IPS-18a (cell line): ENCODE results near the gene RPL14.

ENCODE experiments used
- H3K27ac ChIP-seq: one replicate; pipeline ENCODE4 v1.5.1; 2013; ENCODE audit warnings: low read length
- H3K27me3 ChIP-seq: one replicate; pipeline ENCODE4 v1.6.1; 2013; ENCODE audit warnings: mild to moderate bottlenecking, low read length; ENCODE audit not compliant: control insufficient read depth, insufficient read depth
- H3K36me3 ChIP-seq: one replicate; pipeline ENCODE4 v1.6.1; 2013; ENCODE audit warnings: low read depth, low read length; ENCODE audit not compliant: control insufficient read depth
- H3K4me1 ChIP-seq: one replicate; pipeline ENCODE4 v1.6.1; 2013; ENCODE audit warnings: low read depth, low read length; ENCODE audit not compliant: control insufficient read depth
- H3K4me3 ChIP-seq: one replicate; pipeline ENCODE4 v1.5.1; 2013; ENCODE audit warnings: low read length
- H3K9ac ChIP-seq: one replicate; pipeline ENCODE4 v1.6.1; 2013; ENCODE audit warnings: mild to moderate bottlenecking, low read length, moderate library complexity
- H3K9me3 ChIP-seq: one replicate; pipeline ENCODE4 v1.6.1; 2013; ENCODE audit warnings: low read depth, low read length; ENCODE audit not compliant: control insufficient read depth

RPL14 gene

GRCh38 chr3:40463579-40463978, 6.4 kb downstream of the RPL14 start:
- Histone ChIP-seq H3K9ac (no peak overlapping the region), H3K36me3 (peaks cover 59% of the 10 kb centered on the region), H3K4me1 (peaks cover 6% of the 10 kb centered on the region), H3K9me3 (no peaks in the 10 kb centered on the region), H3K4me3 (no peak overlapping the region), H3K27me3 (no peaks in the 10 kb centered on the region), H3K27ac (no peak overlapping the region)

- no peaks in the 10 kb centered on the region for H3K9me3 ChIP-seq
- H3K36me3 ChIP-seq: peaks cover 49% of the 10 kb centered on the region
- H3K4me1 ChIP-seq: no peaks in the 10 kb centered on the region
- H3K27me3 ChIP-seq: no peaks in the 10 kb centered on the region
- H3K4me3 ChIP-seq: no peak overlapping the region
- no peak overlapping the region for H3K9ac ChIP-seq
- no peak overlapping the region for H3K27ac ChIP-seq
These were observed 7.4 kb downstream of the RPL14 start for GRCh38 chr3:40464339-40465110.

GRCh38 chr3:40465111-40465407, 7.9 kb downstream of the RPL14 start:
- Histone ChIP-seq H3K27me3 (no peaks in the 10 kb centered on the region), H3K9me3 (no peaks in the 10 kb centered on the region), H3K27ac (no peak overlapping the region), H3K9ac (no peak overlapping the region), H3K36me3 (peaks cover 45% of the 10 kb centered on the region), H3K4me3 (no peak overlapping the region), H3K4me1 (no peaks in the 10 kb centered on the region)

GRCh38 chr3:40465456-40465855, 8.3 kb downstream of the RPL14 start:
- peaks cover 41% of the 10 kb centered on the region for H3K36me3 ChIP-seq
- H3K4me3 ChIP-seq: no peak overlapping the region

GRCh38 chr3:40468018-40468417, 10.9 kb downstream of the RPL14 start:
- Histone ChIP-seq H3K4me3 (no peak overlapping the region), H3K4me1 (no peaks in the 10 kb centered on the region), H3K27me3 (no peaks in the 10 kb centered on the region), H3K9ac (no peak overlapping the region), H3K36me3 (peaks cover 19% of the 10 kb centered on the region), H3K9me3 (no peaks in the 10 kb centered on the region), H3K27ac (no peak overlapping the region)

More at GRCh38 chr3:40465456-40465855, 8.3 kb downstream of the RPL14 start:
- no peaks in the 10 kb centered on the region for H3K4me1 ChIP-seq
- H3K27ac ChIP-seq: no peak overlapping the region
- H3K9ac ChIP-seq: no peak overlapping the region
- H3K27me3 ChIP-seq: no peaks in the 10 kb centered on the region
- no peaks in the 10 kb centered on the region for H3K9me3 ChIP-seq

GRCh38 chr3:40470701-40471100, 13.6 kb downstream of the RPL14 start:
- no peaks in the 10 kb centered on the region for H3K27me3 ChIP-seq
- H3K36me3 ChIP-seq: no peaks in the 10 kb centered on the region
- no peaks in the 10 kb centered on the region for H3K9me3 ChIP-seq
- H3K9ac ChIP-seq: no peak overlapping the region
- no peak overlapping the region for H3K4me3 ChIP-seq
- H3K27ac ChIP-seq: no peak overlapping the region
- no peaks in the 10 kb centered on the region for H3K4me1 ChIP-seq

- H3K9ac ChIP-seq: peak within 1 kb of the TSS; percentile 60
- H3K4me3 ChIP-seq: peak within 1 kb of the TSS; percentile 69
- H3K27me3 ChIP-seq: no peaks in the 10 kb centered on the region
- H3K36me3 ChIP-seq: no peaks in the 10 kb centered on the region
- no peaks in the 10 kb centered on the region for H3K9me3 ChIP-seq
- no peak within 1 kb of the TSS for H3K27ac ChIP-seq
- peaks cover 8% of the 10 kb centered on the region for H3K4me1 ChIP-seq
These were observed 19.6 kb downstream of the RPL14 start, which contains the start of gene ZNF619 for GRCh38 chr3:40476478-40477470. Gene ZNF619, plus strand, starts transcription at chr3:40477122. Its CDS starts 858 bp downstream, at chr3:40477980.

- H3K4me3 ChIP-seq: peak overlapping the region; percentile 69
- no peak overlapping the region for H3K27ac ChIP-seq
- peak overlapping the region; percentile 60 for H3K9ac ChIP-seq
These were observed 20.5 kb downstream of the RPL14 start for GRCh38 chr3:40477666-40478065.

GRCh38 chr3:40487172-40487571, 30.0 kb downstream of the RPL14 start:
- peaks cover 8% of the 10 kb centered on the region for H3K36me3 ChIP-seq

More at GRCh38 chr3:40477666-40478065, 20.5 kb downstream of the RPL14 start:
- Histone ChIP-seq H3K9me3 (no peaks in the 10 kb centered on the region), H3K4me1 (peaks cover 8% of the 10 kb centered on the region), H3K27me3 (no peaks in the 10 kb centered on the region), H3K36me3 (no peaks in the 10 kb centered on the region)

GRCh38 chr3:40490916-40491315, 33.8 kb downstream of the RPL14 start:
- Histone ChIP-seq H3K36me3 (peaks cover 8% of the 10 kb centered on the region), H3K27ac (no peak overlapping the region), H3K9ac (no peak overlapping the region), H3K4me3 (no peak overlapping the region), H3K9me3 (peaks cover 4% of the 10 kb centered on the region), H3K27me3 (no peaks in the 10 kb centered on the region), H3K4me1 (no peaks in the 10 kb centered on the region)

More at GRCh38 chr3:40487172-40487571, 30.0 kb downstream of the RPL14 start:
- Histone ChIP-seq H3K27me3 (no peaks in the 10 kb centered on the region), H3K4me3 (no peak overlapping the region), H3K27ac (no peak overlapping the region), H3K4me1 (no peaks in the 10 kb centered on the region), H3K9ac (no peak overlapping the region), H3K9me3 (peaks cover 4% of the 10 kb centered on the region)

- H3K4me3 ChIP-seq: no peak overlapping the region
- no peaks in the 10 kb centered on the region for H3K9me3 ChIP-seq
- no peaks in the 10 kb centered on the region for H3K4me1 ChIP-seq
- H3K36me3 ChIP-seq: no peaks in the 10 kb centered on the region
- H3K9ac ChIP-seq: no peak overlapping the region
- H3K27ac ChIP-seq: no peak overlapping the region
- no peaks in the 10 kb centered on the region for H3K27me3 ChIP-seq
These were observed 37.6 kb downstream of the RPL14 start for GRCh38 chr3:40494698-40495097.
